Memory B cell (primary cell): ENCODE results near the gene DIP2C.

Experiments used
- ATAC-seq: fragments of 150-1000 bp; cut with Tn5 transposase; 2 replicates; pipeline ENCODE4 v1.10.0; 2021; ENCODE audit warnings: low read depth, mild to moderate bottlenecking, moderate library complexity
- DNase-seq, 2 donors: peaks; one replicate each; pipeline ENCODE4 v3.0.0; 2022; ENCODE audit warnings: low spot score in 2 of 2
- H3K27ac Mint-ChIP-seq: one replicate; pipeline ENCODE4 v1.8.0; 2022; ENCODE audit warnings: mild to moderate bottlenecking, moderate library complexity, mixed read lengths
- H3K27me3 Mint-ChIP-seq: one replicate; pipeline ENCODE4 v1.8.0; 2022; ENCODE audit warnings: mixed read lengths
- H3K36me3 Mint-ChIP-seq: one replicate; pipeline ENCODE4 v1.8.0; 2022; ENCODE audit warnings: mild to moderate bottlenecking, mixed read lengths
- H3K4me1 Mint-ChIP-seq: one replicate; pipeline ENCODE4 v1.8.0; 2022; ENCODE audit warnings: mixed read lengths
- H3K4me3 Mint-ChIP-seq: one replicate; pipeline ENCODE4 v1.8.0; 2022; ENCODE audit warnings: mild to moderate bottlenecking, moderate library complexity, mixed read lengths
- H3K9me3 Mint-ChIP-seq: one replicate; pipeline ENCODE4 v1.8.0; 2022; ENCODE audit warnings: mixed read lengths

DIP2C gene

DNA sequence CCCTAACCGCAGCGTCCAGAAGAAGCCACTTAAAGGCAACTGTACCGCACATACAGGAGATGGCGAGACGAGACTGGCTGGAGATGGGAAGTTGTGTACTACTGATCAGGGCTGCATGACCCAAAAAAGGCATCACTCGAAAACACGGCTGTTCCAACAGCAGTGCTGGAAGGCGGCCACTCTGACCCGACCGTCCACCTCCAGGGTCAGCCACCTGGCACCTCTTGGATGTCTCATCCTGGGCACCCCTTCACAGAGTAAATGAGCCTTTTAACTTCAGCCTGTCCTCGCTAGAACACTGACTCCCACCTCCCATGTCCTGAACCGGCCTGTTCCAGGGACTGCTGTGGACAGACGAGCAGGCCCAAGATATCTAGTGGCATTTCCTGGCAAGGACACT lies 180.7 kb downstream of the DIP2C start:
- ATAC-seq (no peak), DNase-seq (no peak)
- Mint-ChIP-seq H3K27ac (no peak overlapping the region), H3K36me3 (no peaks in the 10 kb centered on the region), H3K4me1 (peaks cover 20% of the 10 kb centered on the region), H3K4me3 (no peak overlapping the region), H3K9me3 (no peaks in the 10 kb centered on the region), H3K27me3 (peaks cover 8% of the 10 kb centered on the region)

DNA sequence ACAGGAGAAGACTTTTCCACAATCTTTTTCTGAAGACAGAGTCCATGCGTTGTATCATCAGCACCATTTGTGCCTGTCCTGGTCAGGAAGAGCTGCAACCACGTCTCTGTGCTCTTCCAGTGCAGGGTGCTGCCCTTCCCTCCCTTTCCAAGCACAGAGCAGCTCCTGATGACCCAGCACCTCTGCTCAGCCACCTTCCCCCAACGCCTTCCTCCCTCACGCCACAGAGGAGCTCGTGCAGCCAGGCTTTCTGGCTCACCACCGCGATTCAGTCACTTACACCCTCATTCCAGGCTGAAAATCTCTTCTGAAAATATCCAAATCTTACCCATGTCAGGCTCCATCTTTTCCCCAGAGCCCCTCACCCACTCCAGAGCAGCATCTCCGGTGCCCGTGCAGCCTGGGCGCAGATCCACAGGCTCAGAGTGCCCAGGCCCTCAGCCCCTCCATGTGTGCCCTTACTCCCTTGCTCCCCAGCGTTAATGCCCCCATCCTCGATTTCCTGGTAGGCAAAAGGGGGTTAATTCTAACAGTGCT lies 181.5 kb downstream of the DIP2C start:
- Mint-ChIP-seq H3K9me3 (no peaks in the 10 kb centered on the region), H3K27ac (no peak overlapping the region), H3K27me3 (peaks cover 5% of the 10 kb centered on the region), H3K4me1 (peaks cover 15% of the 10 kb centered on the region), H3K36me3 (no peaks in the 10 kb centered on the region), H3K4me3 (no peak overlapping the region)
- DNase-seq (no peak), ATAC-seq (no peak)

DNA sequence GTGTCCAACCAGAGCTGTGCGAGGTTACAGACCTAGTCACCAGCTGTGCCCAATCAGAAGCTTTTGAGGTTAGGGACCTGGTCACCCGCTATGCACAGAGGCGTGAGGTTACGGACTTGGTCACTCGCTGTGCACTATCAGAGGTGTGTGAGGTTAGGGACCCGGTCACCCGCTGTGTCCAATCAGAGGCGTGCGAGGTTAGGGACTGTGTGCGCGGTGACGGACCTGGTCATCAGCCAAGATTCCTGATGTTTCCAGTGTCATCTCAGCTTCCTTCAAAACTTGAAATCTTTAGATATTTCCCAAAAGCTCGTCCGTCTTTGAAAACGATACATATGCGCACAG lies 182.1 kb downstream of the DIP2C start:
- H3K27ac Mint-ChIP-seq = no peak overlapping the region

DNA sequence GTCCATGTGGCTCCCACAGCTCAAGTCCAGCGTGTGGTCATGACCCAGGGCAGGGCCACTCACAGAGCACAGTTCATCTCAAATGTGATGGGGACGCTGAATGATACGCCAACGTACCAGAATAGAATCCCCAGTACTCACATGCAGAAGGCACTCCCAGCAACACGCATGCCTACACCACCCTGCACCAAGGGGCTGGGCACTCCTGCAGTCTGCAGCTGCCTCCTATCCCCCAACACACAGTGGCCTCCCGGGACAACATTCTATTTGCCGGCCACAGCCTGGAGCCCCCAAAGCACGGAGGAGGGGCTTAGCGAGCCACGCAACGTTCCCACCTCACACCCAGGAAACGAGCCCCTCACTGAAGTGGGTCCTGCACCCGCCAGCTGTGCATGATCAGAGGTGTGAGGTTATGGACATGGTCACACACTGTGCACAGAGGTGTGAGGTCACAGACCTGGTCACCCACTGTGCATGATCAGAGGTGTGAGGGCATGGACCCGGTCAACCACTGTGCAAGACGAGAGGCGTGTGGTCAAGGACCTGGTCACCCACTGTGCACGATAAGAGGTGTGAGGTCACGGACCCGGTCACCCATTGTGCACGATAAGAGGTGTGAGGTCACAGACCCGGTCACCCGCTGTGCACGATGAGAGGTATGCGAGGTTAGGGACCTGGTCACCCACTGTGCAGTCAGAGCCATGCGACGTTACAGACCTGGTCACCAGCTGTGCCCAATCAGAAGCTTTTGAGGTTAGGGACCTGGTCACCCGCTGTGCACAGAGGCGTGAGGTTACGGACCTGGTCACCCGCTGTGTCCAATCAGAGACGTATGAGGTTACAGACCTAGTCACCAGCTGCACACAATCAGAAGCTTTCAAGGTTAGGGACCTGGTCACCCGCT lies 182.8 kb downstream of the DIP2C start:
- Mint-ChIP-seq H3K27ac (no peak overlapping the region), H3K9me3 (no peaks in the 10 kb centered on the region), H3K4me1 (peaks cover 15% of the 10 kb centered on the region), H3K27me3 (peaks cover 5% of the 10 kb centered on the region), H3K4me3 (no peak overlapping the region), H3K36me3 (no peaks in the 10 kb centered on the region)
- DNase-seq (no peak), ATAC-seq (no peak)

More for the DNA sequence above, 182.1 kb downstream of the DIP2C start:
- ATAC-seq = no peak
- Mint-ChIP-seq H3K9me3 (no peaks in the 10 kb centered on the region), H3K27me3 (peaks cover 5% of the 10 kb centered on the region), H3K36me3 (no peaks in the 10 kb centered on the region), H3K4me1 (peaks cover 15% of the 10 kb centered on the region), H3K4me3 (no peak overlapping the region)
- no peak for DNase-seq

DNA sequence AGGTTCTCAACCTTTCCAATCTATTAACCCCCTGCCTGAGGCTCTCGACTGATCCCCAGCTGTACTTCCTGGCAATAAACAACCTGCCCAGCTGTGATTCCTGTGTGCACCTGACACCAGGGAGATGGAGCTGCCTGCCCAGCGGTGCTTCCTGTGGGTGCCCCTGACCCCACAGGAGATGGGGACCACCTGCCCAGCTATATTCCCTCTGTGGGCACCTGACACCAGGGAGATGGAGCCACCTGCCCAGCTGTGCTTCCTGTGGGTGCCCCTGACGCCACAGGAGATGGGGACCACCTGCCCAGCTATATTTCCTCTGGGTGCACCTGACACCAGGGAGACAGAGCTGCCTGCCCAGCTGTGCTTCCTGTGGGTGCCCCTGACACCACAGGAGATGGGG lies 184.0 kb downstream of the DIP2C start:
- no peak for ATAC-seq
- Mint-ChIP-seq H3K4me1 (peaks cover 8% of the 10 kb centered on the region), H3K36me3 (no peaks in the 10 kb centered on the region), H3K27me3 (peaks cover 5% of the 10 kb centered on the region), H3K27ac (no peak overlapping the region), H3K9me3 (no peaks in the 10 kb centered on the region), H3K4me3 (no peak overlapping the region)
- DNase-seq = no peak

DNA sequence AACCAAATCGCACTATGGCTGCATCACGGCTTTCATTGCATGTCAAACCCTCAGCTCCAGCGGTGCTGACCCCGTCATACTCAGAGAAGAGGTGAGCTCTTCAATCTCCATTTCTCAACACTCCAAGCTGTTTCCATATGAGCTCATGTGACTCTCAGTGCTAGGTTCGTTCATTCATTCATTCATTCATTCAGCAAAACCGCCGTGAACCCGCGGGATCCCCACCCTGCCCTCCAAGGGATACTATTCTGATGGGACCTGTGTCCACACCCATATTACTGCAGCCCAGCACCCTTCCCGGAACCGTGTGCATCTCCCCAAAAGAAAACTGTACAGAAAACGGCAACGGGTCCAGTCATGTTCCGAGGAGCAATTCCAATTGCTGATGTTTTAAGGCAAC lies 184.7 kb downstream of the DIP2C start:
- Mint-ChIP-seq H3K4me1 (peaks cover 8% of the 10 kb centered on the region), H3K36me3 (no peaks in the 10 kb centered on the region), H3K27me3 (peaks cover 5% of the 10 kb centered on the region), H3K9me3 (no peaks in the 10 kb centered on the region), H3K4me3 (no peak overlapping the region), H3K27ac (no peak overlapping the region)
- ATAC-seq (no peak), DNase-seq (no peak)

DNA sequence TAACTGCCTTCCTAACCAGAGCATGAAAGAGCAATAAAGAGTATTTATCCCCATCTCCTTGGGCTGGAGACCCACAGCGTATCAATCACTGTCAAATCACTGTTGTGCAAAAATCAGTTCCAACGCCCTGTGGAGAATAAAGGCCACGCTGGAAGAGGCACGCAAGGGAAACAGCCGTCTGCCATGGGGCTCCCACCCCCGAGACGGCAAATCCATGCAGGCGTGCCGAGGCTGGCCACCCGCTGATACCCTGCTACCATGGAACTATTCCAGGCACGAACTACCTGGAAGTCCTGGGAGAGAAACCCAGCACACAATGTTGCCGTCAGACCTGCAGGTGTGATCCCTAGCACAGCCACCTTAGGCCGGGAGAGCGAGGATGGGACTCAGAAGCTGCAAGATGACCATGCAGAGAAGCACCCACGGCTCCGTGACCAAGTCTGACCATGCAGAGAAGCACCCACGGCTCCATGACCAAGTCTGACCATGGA lies 185.3 kb downstream of the DIP2C start:
- DNase-seq (no peak), ATAC-seq (no peak)
- Mint-ChIP-seq H3K27ac (no peak overlapping the region), H3K9me3 (no peaks in the 10 kb centered on the region), H3K27me3 (peaks cover 8% of the 10 kb centered on the region), H3K4me1 (peaks cover 8% of the 10 kb centered on the region), H3K4me3 (no peak overlapping the region), H3K36me3 (no peaks in the 10 kb centered on the region)

DNA sequence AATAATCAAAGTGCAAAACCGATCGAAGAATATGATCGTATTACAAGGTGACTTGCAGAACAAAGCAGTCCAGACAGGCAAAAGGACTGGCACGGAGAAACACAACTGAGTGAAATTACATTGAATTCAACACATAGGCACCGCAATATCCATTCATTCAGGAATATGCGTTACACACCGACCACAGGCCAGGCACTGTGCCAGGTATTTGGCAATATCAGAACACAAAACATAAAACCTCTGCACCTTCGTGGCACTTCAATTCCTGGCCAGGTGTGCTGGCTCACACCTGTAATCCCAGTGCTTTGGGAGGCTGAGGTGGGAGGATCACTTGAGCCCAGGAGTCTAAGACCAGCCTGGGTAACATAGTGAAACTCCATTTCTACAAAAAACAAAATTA lies 187.9 kb downstream of the DIP2C start:
- Mint-ChIP-seq H3K36me3 (no peaks in the 10 kb centered on the region), H3K27ac (no peak overlapping the region), H3K27me3 (peaks cover 6% of the 10 kb centered on the region), H3K9me3 (no peaks in the 10 kb centered on the region), H3K4me1 (peaks cover 8% of the 10 kb centered on the region), H3K4me3 (no peak overlapping the region)
- DNase-seq (no peak), ATAC-seq (no peak)

DNA sequence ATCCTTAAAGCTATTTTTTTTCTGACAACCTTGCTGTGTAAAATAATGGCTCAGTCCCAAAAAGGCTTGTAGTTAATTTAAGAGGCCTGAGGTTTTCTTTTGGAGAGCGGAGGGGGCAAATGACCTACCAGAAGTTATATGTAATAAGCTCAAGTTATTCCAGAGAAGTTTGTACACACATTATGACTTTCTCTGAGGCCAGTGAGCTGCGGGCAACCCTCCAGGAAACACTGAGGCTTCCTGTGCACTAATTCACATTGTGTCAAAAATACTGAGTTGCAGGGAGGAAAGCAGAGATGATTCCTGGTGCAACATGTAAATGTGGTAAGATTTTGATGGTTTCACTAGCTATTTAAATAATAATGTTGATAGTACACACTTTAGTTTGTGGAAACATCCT lies 188.6 kb downstream of the DIP2C start:
- Mint-ChIP-seq H3K9me3 (no peaks in the 10 kb centered on the region), H3K27me3 (peaks cover 6% of the 10 kb centered on the region), H3K27ac (no peak overlapping the region), H3K4me3 (no peak overlapping the region), H3K36me3 (no peaks in the 10 kb centered on the region), H3K4me1 (peaks cover 5% of the 10 kb centered on the region)
- ATAC-seq (no peak), DNase-seq (no peak)

DNA sequence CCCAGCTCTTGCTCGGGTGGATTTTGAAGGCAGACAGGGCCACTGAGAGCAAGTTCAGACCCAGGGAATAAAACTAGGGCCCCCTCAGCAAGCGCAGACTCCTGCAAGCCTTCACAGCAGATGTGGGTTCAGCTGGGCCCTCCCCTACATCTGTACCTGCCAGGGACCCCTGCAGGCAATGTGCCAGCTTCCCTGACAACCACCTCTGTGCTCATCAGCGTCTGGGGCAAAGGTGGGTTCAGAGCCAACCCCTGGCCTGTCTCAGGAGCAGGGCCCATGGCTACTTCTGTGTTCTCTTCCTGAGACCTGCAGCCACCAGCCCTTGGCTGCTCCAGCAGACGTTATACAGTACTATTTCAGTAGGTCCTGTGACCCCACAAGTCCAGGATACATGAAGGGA lies 189.5 kb downstream of the DIP2C start:
- H3K9me3 Mint-ChIP-seq = no peaks in the 10 kb centered on the region
- H3K4me1 Mint-ChIP-seq = no peaks in the 10 kb centered on the region
- no peak overlapping the region for H3K27ac Mint-ChIP-seq
- H3K27me3 Mint-ChIP-seq = peaks cover 6% of the 10 kb centered on the region
- H3K4me3 Mint-ChIP-seq = no peak overlapping the region
- no peak for DNase-seq
- ATAC-seq = no peak
- H3K36me3 Mint-ChIP-seq = no peaks in the 10 kb centered on the region

DNA sequence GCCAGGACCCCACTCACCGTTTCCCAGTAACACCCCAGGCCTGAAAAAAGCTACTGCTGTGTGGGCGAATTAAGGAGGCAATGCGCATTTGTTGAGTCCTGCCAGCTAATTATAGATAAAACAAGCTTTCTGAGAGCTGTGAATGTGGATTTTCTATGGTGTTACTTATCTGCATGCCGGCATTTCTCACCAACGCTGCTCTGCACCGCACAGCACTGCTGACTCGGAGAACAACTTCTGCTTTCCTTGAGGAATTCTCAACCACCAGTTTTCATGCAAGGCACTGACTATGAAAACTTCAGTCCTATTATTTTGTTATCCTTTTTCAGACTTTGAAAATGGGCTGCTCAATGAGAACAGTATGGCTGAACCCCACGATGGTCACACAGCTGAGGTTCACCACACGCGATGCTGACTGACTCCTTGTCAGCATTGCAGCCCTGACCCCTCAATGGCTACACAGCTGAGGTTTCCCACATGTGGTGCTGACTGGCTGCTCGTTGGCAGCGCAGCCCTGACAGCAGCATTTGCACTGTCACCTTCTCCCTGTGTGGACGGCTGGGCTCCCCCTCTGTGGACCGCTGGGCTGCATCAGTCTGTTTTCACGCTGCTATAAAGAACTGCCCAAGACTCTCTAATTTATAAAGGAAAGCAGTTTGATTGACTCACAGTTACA lies 190.6 kb downstream of the DIP2C start:
- H3K4me1 Mint-ChIP-seq = no peaks in the 10 kb centered on the region
- DNase-seq (no peak), ATAC-seq (no peak)
- H3K36me3 Mint-ChIP-seq = no peaks in the 10 kb centered on the region
- H3K27me3 Mint-ChIP-seq = peaks cover 11% of the 10 kb centered on the region
- no peak overlapping the region for H3K4me3 Mint-ChIP-seq
- no peak overlapping the region for H3K27ac Mint-ChIP-seq
- H3K9me3 Mint-ChIP-seq = no peaks in the 10 kb centered on the region

DNA sequence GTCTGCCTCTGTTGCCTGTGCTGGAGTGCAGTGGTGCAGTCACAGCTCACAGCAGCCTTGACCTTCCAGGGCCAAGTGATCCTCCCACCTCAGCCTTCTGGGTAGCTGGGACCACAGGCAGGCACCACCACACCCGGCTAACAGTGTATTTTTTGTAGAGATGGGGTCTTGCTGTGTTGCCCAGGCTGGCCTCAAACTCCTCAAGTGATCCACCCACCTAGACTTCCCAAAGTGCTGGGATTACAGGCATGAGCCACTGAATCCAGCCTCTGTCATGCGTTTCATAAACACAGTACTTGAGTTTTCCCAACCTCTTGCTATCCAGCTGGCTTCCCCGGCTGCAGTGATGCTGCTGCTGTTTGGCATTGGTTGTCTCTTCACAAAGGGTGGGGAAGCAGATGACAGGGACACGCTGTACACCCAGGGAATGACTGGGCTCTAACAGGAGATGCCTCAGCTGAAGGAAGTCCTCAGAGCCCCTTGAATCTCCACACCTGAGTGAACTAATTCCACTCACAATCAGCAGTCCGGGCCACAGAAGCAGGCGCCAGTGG lies 191.5 kb downstream of the DIP2C start:
- Mint-ChIP-seq H3K27ac (no peak overlapping the region), H3K36me3 (no peaks in the 10 kb centered on the region), H3K4me3 (no peak overlapping the region), H3K4me1 (no peaks in the 10 kb centered on the region), H3K9me3 (no peaks in the 10 kb centered on the region), H3K27me3 (peaks cover 13% of the 10 kb centered on the region)
- no peak for ATAC-seq
- DNase-seq = no peak

DNA sequence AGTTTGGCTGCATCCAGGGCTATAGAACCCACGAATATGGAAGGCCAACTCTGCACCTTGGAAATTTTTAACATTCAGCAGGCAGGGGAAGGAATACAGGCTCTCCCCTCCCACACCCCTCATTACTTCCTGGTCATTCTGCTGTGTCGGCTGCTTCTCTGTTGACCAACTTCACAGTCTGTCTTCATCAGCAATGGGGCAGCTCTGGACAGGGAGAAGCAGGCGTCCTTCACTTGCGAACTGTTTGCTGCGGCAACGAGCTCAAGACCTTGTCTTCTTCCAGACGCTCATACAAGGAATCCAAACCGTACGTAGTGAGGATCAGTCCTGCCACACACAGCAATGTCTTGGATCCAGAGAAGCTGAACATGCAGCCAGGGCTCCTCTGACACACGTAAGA lies 192.2 kb downstream of the DIP2C start:
- no peak for DNase-seq
- Mint-ChIP-seq H3K4me1 (no peaks in the 10 kb centered on the region), H3K27me3 (peaks cover 17% of the 10 kb centered on the region), H3K4me3 (no peak overlapping the region), H3K27ac (no peak overlapping the region), H3K9me3 (no peaks in the 10 kb centered on the region), H3K36me3 (no peaks in the 10 kb centered on the region)
- ATAC-seq = no peak

DNA sequence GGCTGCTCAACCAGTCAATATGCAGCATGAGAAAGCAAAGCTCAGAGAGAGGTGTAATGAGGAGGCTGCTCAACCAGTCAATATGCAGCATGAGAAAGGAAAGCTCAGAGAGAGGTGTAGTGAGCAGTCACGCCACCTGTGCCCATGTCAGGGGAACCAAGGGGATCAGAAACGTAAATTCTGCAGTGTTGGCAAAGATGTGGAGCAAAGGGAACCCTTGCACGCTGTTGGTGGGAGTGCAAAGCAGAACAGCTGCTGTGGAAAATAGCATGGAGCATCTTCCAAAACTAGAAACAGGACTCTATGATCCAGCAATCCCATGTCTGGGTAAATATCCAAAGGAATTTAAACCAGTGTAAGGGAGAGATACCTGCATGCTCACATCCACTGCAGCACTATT lies 194.9 kb downstream of the DIP2C start:
- H3K9me3 Mint-ChIP-seq = no peaks in the 10 kb centered on the region
- H3K27me3 Mint-ChIP-seq = peaks cover 24% of the 10 kb centered on the region
- no peaks in the 10 kb centered on the region for H3K36me3 Mint-ChIP-seq
- no peak for ATAC-seq
- H3K4me3 Mint-ChIP-seq = no peak overlapping the region
- no peak overlapping the region for H3K27ac Mint-ChIP-seq
- no peak for DNase-seq
- H3K4me1 Mint-ChIP-seq = no peaks in the 10 kb centered on the region
